ENCODE data around the gene GLI3.

DNA sequence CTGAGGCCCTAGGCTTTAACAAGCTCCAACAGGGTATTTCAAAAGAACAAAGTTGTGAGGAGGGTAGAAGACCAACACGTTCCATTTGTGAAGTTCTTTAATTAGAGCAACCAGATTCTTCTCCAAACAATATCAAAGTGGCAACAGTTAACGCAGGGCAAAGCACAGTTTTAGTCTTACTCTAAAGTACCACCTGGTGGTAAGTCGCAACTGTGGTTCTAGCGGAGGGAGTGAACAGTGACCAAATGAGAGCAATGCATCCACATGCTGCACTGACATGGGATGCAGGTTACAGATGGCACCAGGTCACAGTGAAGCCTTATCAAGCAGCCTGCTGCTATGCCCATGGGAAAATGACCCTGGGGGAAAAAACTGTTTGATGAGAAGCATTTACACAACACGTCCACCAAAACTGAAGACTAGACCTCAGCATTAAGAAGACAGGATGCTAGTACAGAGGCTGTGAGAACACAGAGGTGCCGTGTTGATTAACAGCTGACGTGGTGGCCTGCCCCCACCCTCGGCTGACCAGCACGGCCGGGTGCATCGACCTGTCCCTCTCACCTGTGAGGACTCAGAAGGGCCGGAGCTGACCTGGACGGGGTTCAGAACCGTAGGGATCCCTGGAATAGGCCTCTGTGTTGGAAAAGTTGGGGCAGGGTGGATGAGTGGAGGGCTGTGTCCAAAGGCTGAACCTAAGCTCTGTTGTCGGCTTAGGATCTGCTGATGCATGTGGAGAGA, 211.2 kb downstream of the GLI3 start:
- TF ChIP-seq BRCA1 (IDR thresholded peaks at IDR 0.05; ENCODE audit: low read depth, low read length) (no peak), RAD21 (IDR thresholded peaks at IDR 0.05; ENCODE audit: insufficient read depth, low read depth, low read length) (no peak), POLR2A (IDR thresholded peaks at IDR 0.05; ENCODE audit: low read depth, low read length) (no peak)
- TF ChIP-seq, protein P1, sequence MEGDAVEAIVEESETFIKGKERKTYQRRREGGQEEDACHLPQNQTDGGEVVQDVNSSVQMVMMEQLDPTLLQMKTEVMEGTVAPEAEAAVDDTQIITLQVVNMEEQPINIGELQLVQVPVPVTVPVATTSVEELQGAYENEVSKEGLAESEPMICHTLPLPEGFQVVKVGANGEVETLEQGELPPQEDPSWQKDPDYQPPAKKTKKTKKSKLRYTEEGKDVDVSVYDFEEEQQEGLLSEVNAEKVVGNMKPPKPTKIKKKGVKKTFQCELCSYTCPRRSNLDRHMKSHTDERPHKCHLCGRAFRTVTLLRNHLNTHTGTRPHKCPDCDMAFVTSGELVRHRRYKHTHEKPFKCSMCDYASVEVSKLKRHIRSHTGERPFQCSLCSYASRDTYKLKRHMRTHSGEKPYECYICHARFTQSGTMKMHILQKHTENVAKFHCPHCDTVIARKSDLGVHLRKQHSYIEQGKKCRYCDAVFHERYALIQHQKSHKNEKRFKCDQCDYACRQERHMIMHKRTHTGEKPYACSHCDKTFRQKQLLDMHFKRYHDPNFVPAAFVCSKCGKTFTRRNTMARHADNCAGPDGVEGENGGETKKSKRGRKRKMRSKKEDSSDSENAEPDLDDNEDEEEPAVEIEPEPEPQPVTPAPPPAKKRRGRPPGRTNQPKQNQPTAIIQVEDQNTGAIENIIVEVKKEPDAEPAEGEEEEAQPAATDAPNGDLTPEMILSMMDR (IDR thresholded peaks at IDR 0.05 in 2 of 3, conservative IDR thresholded peaks at IDR 0.05 in 1 of 3; ENCODE audit: control insufficient read depth in 2 of 3, extremely low read depth in 1 of 3, insufficient read depth in 1 of 3, low read depth in 3 of 3, low read length in 3 of 3) = no peak
- TF ChIP-seq, protein P2, sequence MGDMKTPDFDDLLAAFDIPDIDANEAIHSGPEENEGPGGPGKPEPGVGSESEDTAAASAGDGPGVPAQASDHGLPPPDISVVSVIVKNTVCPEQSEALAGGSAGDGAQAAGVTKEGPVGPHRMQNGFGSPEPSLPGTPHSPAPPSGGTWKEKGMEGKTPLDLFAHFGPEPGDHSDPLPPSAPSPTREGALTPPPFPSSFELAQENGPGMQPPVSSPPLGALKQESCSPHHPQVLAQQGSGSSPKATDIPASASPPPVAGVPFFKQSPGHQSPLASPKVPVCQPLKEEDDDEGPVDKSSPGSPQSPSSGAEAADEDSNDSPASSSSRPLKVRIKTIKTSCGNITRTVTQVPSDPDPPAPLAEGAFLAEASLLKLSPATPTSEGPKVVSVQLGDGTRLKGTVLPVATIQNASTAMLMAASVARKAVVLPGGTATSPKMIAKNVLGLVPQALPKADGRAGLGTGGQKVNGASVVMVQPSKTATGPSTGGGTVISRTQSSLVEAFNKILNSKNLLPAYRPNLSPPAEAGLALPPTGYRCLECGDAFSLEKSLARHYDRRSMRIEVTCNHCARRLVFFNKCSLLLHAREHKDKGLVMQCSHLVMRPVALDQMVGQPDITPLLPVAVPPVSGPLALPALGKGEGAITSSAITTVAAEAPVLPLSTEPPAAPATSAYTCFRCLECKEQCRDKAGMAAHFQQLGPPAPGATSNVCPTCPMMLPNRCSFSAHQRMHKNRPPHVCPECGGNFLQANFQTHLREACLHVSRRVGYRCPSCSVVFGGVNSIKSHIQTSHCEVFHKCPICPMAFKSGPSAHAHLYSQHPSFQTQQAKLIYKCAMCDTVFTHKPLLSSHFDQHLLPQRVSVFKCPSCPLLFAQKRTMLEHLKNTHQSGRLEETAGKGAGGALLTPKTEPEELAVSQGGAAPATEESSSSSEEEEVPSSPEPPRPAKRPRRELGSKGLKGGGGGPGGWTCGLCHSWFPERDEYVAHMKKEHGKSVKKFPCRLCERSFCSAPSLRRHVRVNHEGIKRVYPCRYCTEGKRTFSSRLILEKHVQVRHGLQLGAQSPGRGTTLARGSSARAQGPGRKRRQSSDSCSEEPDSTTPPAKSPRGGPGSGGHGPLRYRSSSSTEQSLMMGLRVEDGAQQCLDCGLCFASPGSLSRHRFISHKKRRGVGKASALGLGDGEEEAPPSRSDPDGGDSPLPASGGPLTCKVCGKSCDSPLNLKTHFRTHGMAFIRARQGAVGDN (IDR thresholded peaks at IDR 0.05) = no peak

All from GM12878 (cell line).